ENCODE results near the gene KHDC4. TPM values are rescaled to one million over a fixed set of nuclear protein-coding genes. Genes with fewer than 3 reads are reported as not detected.

The KHDC4 gene
- polyA plus RNA-seq, 1 donor, result 75.2 TPM

- H3K27ac ChIP-seq (ENCODE audit: low read length), result no peak overlapping the region
- DNase-seq, result peak in 1 of 2 donors; percentile 2
- no CpG with 5 or more reads among the region's 7 CpGs for WGBS (ENCODE audit: insufficient coverage, low lambda C conversion rate)
- H3K27me3 ChIP-seq (ENCODE audit: control insufficient read depth, insufficient read depth, low read length), result no peaks in the 10 kb centered on the region
- no peaks in the 10 kb centered on the region for H3K9me3 ChIP-seq (ENCODE audit: control insufficient read depth, low read depth, low read length)
- H3K4me1 ChIP-seq (ENCODE audit: control insufficient read depth, insufficient read depth, low read length), result peaks cover 24% of the 10 kb centered on the region
- peaks cover 75% of the 10 kb centered on the region for H3K36me3 ChIP-seq (ENCODE audit: control insufficient read depth, insufficient read depth, low read length)
- H3K4me3 ChIP-seq (ENCODE audit: low read length), result no peak overlapping the region
Observed at GRCh38 chr1:155968051-155968400, 33.8 kb upstream of the KHDC4 start.

DNA sequence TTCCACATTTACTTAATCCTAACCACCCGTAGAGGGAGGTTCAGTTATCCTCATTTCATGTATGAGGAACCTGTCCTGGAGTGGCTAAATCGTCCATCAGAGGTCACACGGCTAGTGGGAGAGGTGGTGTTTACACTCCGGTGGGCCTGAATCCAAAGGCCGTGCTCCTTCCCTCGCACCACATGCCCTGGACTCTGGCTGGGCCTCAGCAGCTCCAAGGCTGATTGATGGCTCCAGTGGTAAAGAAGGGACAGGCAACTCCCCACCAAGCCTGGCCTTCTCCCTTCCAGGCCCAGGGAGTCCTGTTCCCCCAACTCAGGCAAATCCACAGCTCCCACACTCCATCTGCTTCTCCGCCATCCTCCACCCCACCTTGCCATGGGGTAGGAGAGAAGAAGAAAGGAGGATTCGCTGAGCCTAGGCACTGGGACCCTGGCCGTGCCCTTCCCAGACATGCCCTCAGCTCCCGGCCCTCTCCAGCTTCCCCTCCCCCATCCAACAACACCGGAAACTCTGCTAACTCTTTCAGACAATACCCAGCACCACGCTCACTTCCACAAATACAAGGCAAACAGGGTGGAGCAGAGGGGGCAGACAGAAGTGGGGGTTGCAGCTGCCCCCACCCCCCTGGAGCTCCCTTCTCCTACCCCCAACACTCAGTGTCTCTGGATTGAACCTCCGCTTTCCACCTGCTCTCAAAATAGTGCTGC is 33.3 kb upstream of the KHDC4 start:
- WGBS (ENCODE audit: insufficient coverage, low lambda C conversion rate), result no CpG with 5 or more reads among the region's 13 CpGs
- H3K27ac ChIP-seq (ENCODE audit: low read length), result peak overlapping the region; percentile 41
- H3K4me3 ChIP-seq (ENCODE audit: low read length), result no peak overlapping the region
- H3K36me3 ChIP-seq (ENCODE audit: control insufficient read depth, insufficient read depth, low read length), result peaks cover 78% of the 10 kb centered on the region
- H3K9me3 ChIP-seq (ENCODE audit: control insufficient read depth, low read depth, low read length), result no peaks in the 10 kb centered on the region
- no peak for DNase-seq
- no peaks in the 10 kb centered on the region for H3K27me3 ChIP-seq (ENCODE audit: control insufficient read depth, insufficient read depth, low read length)
- H3K4me1 ChIP-seq (ENCODE audit: control insufficient read depth, insufficient read depth, low read length), result peaks cover 24% of the 10 kb centered on the region

GRCh38 chr1:155966750-155967149 is 32.5 kb upstream of the KHDC4 start:
- H3K4me3 ChIP-seq (ENCODE audit: low read length), result no peak overlapping the region
- H3K27me3 ChIP-seq (ENCODE audit: control insufficient read depth, insufficient read depth, low read length), result no peaks in the 10 kb centered on the region
- no peak for DNase-seq
- 20% methylated on average over 1 of the region's 7 CpGs for WGBS (ENCODE audit: insufficient coverage, low lambda C conversion rate)
- H3K9me3 ChIP-seq (ENCODE audit: control insufficient read depth, low read depth, low read length), result no peaks in the 10 kb centered on the region
- no peak overlapping the region for H3K27ac ChIP-seq (ENCODE audit: low read length)
- H3K4me1 ChIP-seq (ENCODE audit: control insufficient read depth, insufficient read depth, low read length), result peaks cover 20% of the 10 kb centered on the region
- H3K36me3 ChIP-seq (ENCODE audit: control insufficient read depth, insufficient read depth, low read length), result peaks cover 81% of the 10 kb centered on the region

DNA sequence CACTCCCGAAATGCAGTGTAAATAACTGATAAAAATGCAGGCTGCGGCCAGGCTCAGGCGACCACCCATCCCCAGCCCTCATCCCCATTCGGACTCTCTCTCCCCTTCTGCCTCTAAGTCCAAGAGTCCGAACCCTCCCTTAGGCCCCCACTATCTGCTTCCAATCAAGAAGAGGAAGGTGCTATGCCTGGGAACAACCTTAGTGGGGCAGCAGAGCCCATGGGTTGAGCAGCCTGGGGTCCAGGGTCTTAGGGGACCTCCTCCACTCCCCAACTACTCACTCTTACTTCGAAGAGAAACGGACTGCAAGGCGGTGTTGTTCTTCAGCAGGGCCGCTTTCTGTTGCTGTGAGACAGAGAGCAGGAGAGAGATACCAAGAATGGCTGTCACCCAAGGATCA is 31.9 kb upstream of the KHDC4 start:
- Histone ChIP-seq H3K27me3 (ENCODE audit: control insufficient read depth, insufficient read depth, low read length) (no peaks in the 10 kb centered on the region), H3K4me1 (ENCODE audit: control insufficient read depth, insufficient read depth, low read length) (peaks cover 20% of the 10 kb centered on the region), H3K36me3 (ENCODE audit: control insufficient read depth, insufficient read depth, low read length) (peaks cover 86% of the 10 kb centered on the region), H3K9me3 (ENCODE audit: control insufficient read depth, low read depth, low read length) (no peaks in the 10 kb centered on the region), H3K4me3 (ENCODE audit: low read length) (no peak overlapping the region), H3K27ac (ENCODE audit: low read length) (no peak overlapping the region)
- DNase-seq, result no peak
- no CpG with 5 or more reads among the region's 9 CpGs for WGBS (ENCODE audit: insufficient coverage, low lambda C conversion rate)

- no peak for DNase-seq
- Histone ChIP-seq H3K27me3 (ENCODE audit: control insufficient read depth, insufficient read depth, low read length) (no peaks in the 10 kb centered on the region), H3K27ac (ENCODE audit: low read length) (no peak overlapping the region), H3K4me1 (ENCODE audit: control insufficient read depth, insufficient read depth, low read length) (peaks cover 14% of the 10 kb centered on the region), H3K36me3 (ENCODE audit: control insufficient read depth, insufficient read depth, low read length) (peaks cover 87% of the 10 kb centered on the region), H3K4me3 (ENCODE audit: low read length) (no peak overlapping the region), H3K9me3 (ENCODE audit: control insufficient read depth, low read depth, low read length) (no peaks in the 10 kb centered on the region)
- WGBS (ENCODE audit: insufficient coverage, low lambda C conversion rate), result 100% methylated on average over 1 of the region's 7 CpGs
Observed at GRCh38 chr1:155964193-155964592, 30.0 kb upstream of the KHDC4 start.

DNA sequence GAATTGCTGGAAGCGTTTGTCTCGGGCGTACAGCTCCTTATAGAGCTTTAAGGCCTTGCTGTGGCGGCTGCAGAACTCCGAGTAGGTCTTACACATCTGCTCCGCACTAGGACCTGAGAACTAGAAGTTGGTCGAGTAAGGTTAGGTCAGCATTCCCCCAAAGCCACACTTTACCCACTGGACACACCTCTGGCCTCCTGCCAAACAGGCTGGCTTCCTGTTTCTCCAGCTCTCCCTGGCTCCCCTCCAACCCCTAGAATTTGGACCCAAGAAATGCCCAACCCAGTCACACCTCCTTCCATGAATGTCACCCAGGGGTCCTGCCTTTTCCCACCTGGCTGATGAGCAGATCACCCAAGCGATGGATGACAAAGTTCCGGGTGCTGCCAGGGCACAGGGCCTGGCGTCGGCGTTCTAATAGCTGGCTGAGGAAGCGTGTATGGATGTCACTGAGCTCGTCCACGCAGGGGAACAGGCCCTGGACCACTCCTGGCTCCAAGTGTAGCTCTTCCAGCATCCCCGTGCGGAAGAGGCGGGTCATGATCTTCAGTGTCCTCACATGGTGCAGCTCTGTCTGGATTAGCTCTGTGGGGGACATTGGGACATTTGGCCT is 28.5 kb upstream of the KHDC4 start:
- no peaks in the 10 kb centered on the region for H3K27me3 ChIP-seq (ENCODE audit: control insufficient read depth, insufficient read depth, low read length)
- H3K27ac ChIP-seq (ENCODE audit: low read length), result no peak overlapping the region
- H3K36me3 ChIP-seq (ENCODE audit: control insufficient read depth, insufficient read depth, low read length), result peaks cover 86% of the 10 kb centered on the region
- no CpG with 5 or more reads among the region's 18 CpGs for WGBS (ENCODE audit: insufficient coverage, low lambda C conversion rate)
- no peak overlapping the region for H3K4me3 ChIP-seq (ENCODE audit: low read length)
- no peaks in the 10 kb centered on the region for H3K9me3 ChIP-seq (ENCODE audit: control insufficient read depth, low read depth, low read length)
- no peak for DNase-seq
- peaks cover 8% of the 10 kb centered on the region for H3K4me1 ChIP-seq (ENCODE audit: control insufficient read depth, insufficient read depth, low read length)

GRCh38 chr1:155961937-155962336 is 27.7 kb upstream of the KHDC4 start:
- DNase-seq, result no peak
- Histone ChIP-seq H3K4me1 (ENCODE audit: control insufficient read depth, insufficient read depth, low read length) (peaks cover 2% of the 10 kb centered on the region), H3K4me3 (ENCODE audit: low read length) (no peak overlapping the region), H3K27ac (ENCODE audit: low read length) (no peak overlapping the region), H3K9me3 (ENCODE audit: control insufficient read depth, low read depth, low read length) (no peaks in the 10 kb centered on the region), H3K27me3 (ENCODE audit: control insufficient read depth, insufficient read depth, low read length) (no peaks in the 10 kb centered on the region), H3K36me3 (ENCODE audit: control insufficient read depth, insufficient read depth, low read length) (peaks cover 83% of the 10 kb centered on the region)
- WGBS (ENCODE audit: insufficient coverage, low lambda C conversion rate), result no CpG with 5 or more reads among the region's 14 CpGs

GRCh38 chr1:155960081-155960745 is 26.0 kb upstream of the KHDC4 start:
- H3K27ac ChIP-seq (ENCODE audit: low read length), result no peak overlapping the region
- no peaks in the 10 kb centered on the region for H3K27me3 ChIP-seq (ENCODE audit: control insufficient read depth, insufficient read depth, low read length)
- no peak overlapping the region for H3K4me3 ChIP-seq (ENCODE audit: low read length)
- no peaks in the 10 kb centered on the region for H3K4me1 ChIP-seq (ENCODE audit: control insufficient read depth, insufficient read depth, low read length)
- H3K9me3 ChIP-seq (ENCODE audit: control insufficient read depth, low read depth, low read length), result no peaks in the 10 kb centered on the region
- no peak for DNase-seq
- WGBS (ENCODE audit: insufficient coverage, low lambda C conversion rate), result no CpG with 5 or more reads among the region's 3 CpGs
- H3K36me3 ChIP-seq (ENCODE audit: control insufficient read depth, insufficient read depth, low read length), result peaks cover 79% of the 10 kb centered on the region

DNA sequence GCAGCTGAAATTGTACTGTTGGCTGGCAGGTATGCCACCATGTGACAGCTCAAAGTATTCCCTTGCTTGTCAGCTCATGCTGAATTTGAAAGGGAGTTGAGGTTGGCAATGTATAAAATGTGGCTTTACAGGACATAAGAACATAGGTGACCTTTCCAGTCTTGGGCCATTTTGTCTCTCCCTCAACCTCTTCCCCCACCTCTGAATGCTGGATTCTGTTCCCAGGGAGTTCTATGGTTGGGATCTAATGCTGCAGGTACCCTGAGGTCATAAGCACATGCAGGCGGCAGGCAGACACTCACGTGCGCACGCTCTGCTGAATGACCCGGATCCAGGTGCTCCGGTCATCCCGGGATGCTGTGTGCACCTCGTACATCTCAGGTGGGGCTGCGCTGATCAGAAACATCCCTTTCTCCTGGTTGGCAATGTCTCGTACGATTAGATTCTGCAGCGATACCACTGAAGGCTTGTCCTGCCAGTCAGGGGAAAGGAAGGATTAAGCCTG is 23.2 kb upstream of the KHDC4 start:
- no peak overlapping the region for H3K4me3 ChIP-seq (ENCODE audit: low read length)
- H3K36me3 ChIP-seq (ENCODE audit: control insufficient read depth, insufficient read depth, low read length), result peaks cover 80% of the 10 kb centered on the region
- no peaks in the 10 kb centered on the region for H3K4me1 ChIP-seq (ENCODE audit: control insufficient read depth, insufficient read depth, low read length)
- no peaks in the 10 kb centered on the region for H3K9me3 ChIP-seq (ENCODE audit: control insufficient read depth, low read depth, low read length)
- no peak overlapping the region for H3K27ac ChIP-seq (ENCODE audit: low read length)
- WGBS (ENCODE audit: insufficient coverage, low lambda C conversion rate), result no CpG with 5 or more reads among the region's 12 CpGs
- no peaks in the 10 kb centered on the region for H3K27me3 ChIP-seq (ENCODE audit: control insufficient read depth, insufficient read depth, low read length)
- no peak for DNase-seq

DNA sequence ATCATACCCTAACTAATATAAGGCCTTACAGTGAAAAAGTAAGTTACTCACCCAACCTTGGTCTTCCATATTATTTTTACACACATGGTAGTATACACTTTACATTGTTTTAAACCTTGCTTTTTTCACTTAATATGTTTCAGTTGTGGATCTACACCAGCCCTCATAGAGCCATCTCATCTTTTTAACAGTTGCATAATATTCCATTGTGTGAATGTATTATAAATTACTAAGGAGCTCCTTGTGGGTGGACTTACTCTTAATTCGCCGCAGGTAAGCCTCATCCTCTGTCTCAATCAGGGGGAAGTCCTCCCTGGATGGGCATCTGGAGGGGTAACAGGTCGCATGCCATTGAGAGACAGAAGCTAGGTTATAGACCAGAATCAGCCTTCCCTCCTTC is 20.4 kb upstream of the KHDC4 start:
- H3K4me3 ChIP-seq (ENCODE audit: low read length), result no peak overlapping the region
- no peaks in the 10 kb centered on the region for H3K4me1 ChIP-seq (ENCODE audit: control insufficient read depth, insufficient read depth, low read length)
- H3K27me3 ChIP-seq (ENCODE audit: control insufficient read depth, insufficient read depth, low read length), result no peaks in the 10 kb centered on the region
- H3K27ac ChIP-seq (ENCODE audit: low read length), result no peak overlapping the region
- peaks cover 81% of the 10 kb centered on the region for H3K36me3 ChIP-seq (ENCODE audit: control insufficient read depth, insufficient read depth, low read length)
- H3K9me3 ChIP-seq (ENCODE audit: control insufficient read depth, low read depth, low read length), result no peaks in the 10 kb centered on the region
- no peak for DNase-seq
- no CpG with 5 or more reads among the region's 3 CpGs for WGBS (ENCODE audit: insufficient coverage, low lambda C conversion rate)

All from large intestine (tissue), 3 donors.